Fibroblast of the aortic adventitia (primary cell): Measurements from ENCODE around the gene TFIP11. TPM values are rescaled to one million over a fixed set of nuclear protein-coding genes. Genes with fewer than 3 reads are reported as not detected.
A peak's percentile ranks its signal among the peaks of the same experiment; 100 is the strongest.

Source experiments
- DNase-seq: peaks from one replicate; pipeline ENCODE4 v3.0.0-alpha.2; 2010; ENCODE audit warnings: low read depth
- H3K4me3 ChIP-seq: 2 replicates; pipeline ENCODE4 v1.5.1; 2011; ENCODE audit warnings: low read depth, mild to moderate bottlenecking, control low read depth, low read length, moderate library complexity
- total RNA-seq: library from RNA; depleted of rRNA; stranded (reverse); fragments of >200 nt; gene quantifications from 2 replicates; pipeline ENCODE4 v1.2.3, GENCODE V29; 2012; ENCODE audit warnings: low replicate concordance
- TF ChIP-seq, protein P1 (sequence below): IDR thresholded peaks from 2 replicates; pipeline ENCODE4 v1.5.1; 2011; ENCODE audit warnings: mild to moderate bottlenecking, low read length, control low read depth, inconsistent platforms; ENCODE audit not compliant: insufficient read depth

The TFIP11 gene
- total RNA-seq, 1 donor = 25.4 TPM

- no peak overlapping the region for H3K4me3 ChIP-seq
- TF ChIP-seq, protein P1, sequence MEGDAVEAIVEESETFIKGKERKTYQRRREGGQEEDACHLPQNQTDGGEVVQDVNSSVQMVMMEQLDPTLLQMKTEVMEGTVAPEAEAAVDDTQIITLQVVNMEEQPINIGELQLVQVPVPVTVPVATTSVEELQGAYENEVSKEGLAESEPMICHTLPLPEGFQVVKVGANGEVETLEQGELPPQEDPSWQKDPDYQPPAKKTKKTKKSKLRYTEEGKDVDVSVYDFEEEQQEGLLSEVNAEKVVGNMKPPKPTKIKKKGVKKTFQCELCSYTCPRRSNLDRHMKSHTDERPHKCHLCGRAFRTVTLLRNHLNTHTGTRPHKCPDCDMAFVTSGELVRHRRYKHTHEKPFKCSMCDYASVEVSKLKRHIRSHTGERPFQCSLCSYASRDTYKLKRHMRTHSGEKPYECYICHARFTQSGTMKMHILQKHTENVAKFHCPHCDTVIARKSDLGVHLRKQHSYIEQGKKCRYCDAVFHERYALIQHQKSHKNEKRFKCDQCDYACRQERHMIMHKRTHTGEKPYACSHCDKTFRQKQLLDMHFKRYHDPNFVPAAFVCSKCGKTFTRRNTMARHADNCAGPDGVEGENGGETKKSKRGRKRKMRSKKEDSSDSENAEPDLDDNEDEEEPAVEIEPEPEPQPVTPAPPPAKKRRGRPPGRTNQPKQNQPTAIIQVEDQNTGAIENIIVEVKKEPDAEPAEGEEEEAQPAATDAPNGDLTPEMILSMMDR = no peak
- DNase-seq = no peak
Observed at GRCh38 chr22:26463101-26463661, 49.1 kb downstream of the TFIP11 start.

DNA sequence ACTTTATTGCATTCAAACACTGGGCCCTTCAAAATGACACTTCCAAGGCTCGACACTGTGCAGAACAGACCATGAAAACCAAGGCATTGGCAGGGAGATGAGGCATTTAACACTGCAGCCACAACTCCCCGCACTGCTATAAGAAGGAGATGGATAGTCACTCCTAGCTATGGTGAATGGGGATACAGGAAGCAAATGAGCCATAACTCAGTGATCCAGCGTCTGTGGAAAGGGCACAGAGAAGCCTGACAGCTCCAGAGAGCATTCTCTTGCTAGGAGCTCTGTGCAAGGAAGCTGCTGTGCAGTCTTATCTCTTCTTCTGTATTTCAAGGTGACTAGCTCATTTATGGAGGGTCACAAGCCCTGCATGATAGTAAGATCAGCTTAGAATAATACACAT, 49.6 kb downstream of the TFIP11 start:
- no peak for DNase-seq
- TF ChIP-seq, protein P1 = no peak
- H3K4me3 ChIP-seq = no peak overlapping the region

- no peak overlapping the region for H3K4me3 ChIP-seq
- no peak for DNase-seq
- TF ChIP-seq, protein P1 = no peak
Observed at GRCh38 chr22:26462051-26462450, 50.2 kb downstream of the TFIP11 start.

DNA sequence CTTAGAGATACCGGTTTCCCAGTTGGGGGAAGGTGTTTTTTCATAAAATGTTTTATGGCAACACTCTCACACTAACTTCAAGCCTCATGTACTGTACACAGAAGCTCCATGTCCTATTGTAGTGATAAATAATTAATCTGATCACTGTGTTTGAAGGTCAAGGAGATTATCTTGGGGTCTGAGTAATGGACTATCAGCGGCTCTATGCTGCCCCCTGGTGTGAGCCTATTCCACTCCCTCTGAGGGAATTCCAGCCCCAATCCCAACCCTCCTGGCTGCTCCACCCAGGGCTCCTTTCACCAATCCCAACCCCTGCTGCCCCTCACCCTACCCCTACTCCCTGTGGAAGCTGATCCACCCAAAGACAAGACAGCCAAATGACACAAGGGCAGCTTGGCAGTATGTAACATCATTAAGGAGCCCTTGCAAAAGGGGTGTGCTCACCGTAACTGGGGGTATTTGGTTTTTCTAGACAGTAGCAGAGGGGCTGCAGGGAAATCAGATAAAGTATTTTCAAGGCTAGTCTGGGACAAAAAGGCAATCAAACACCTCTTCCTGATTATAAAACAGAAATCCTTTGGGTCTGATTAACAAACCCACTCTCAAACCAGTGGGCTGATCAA, 51.0 kb downstream of the TFIP11 start:
- DNase-seq = peak; percentile 59
- H3K4me3 ChIP-seq = no peak overlapping the region
- TF ChIP-seq, protein P1 = peak; percentile 91

GRCh38 chr22:26460202-26460601, 52.1 kb downstream of the TFIP11 start:
- DNase-seq = peak; percentile 35
- H3K4me3 ChIP-seq = no peak overlapping the region
- TF ChIP-seq, protein P1 = no peak

DNA sequence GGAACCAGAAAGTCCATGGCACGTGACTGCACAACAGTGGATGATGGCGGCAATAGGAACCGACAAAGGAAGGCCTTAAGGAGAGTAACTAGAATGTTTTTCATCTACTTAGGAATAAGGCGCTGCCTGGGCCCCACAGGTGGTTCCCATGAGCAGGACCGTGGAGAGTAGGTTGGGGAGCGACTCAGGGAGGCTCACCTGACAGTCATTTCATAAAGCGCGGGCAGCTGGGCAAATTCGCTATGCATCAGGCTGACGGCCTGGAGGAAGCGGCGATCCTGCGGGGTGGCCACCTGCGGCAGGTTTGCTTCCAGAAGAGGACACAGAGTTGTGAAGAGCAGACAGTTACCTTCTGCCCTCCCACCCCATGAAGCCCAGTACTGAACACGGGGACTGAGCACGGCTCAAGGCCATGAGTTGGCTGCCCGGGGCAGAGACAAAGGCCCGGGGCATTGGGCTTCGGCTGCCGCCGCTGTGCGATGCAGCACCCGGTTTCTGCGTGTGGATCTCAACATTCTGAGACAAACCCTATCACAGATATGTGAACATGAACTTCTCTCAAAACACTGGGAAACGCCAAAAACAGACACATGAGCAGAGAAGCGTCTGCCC, 54.5 kb downstream of the TFIP11 start:
- H3K4me3 ChIP-seq = no peak overlapping the region
- TF ChIP-seq, protein P1 = no peak

More for the DNA sequence above, 54.5 kb downstream of the TFIP11 start:
- no peak for DNase-seq
